Right lobe of liver (tissue), 4 donors: ENCODE data around the gene TUBA8.
"Not testable (repeated sequence)": the region's sequence is repeated elsewhere in the genome, so short reads cannot be mapped to it uniquely, and the experiment has no call there.

ENCODE experiments used
- CTCF ChIP-seq, 4 donors: fragments of 200-600 bp in 3 of 4; fragments of 450-650 bp in 1 of 4; IDR thresholded peaks; one replicate each; pipeline versions ENCODE4 v1.5.1 to v1.8.0; 2016 to 2022; ENCODE audit warnings: antibody characterized with exemption in 4 of 4, mild to moderate bottlenecking in 2 of 4
- POLR2A ChIP-seq: fragments of 450-650 bp; IDR thresholded peaks from one replicate; pipeline ENCODE4 v1.6.1; 2017; ENCODE audit warnings: antibody characterized with exemption, mild to moderate bottlenecking
- donor health status: DM: no; HTN: no; CAD: no.
- donor health status: DM: no; HTN: no; CAD: no.
- donor health status: DM: no; HTN: yes; CAD: no.

GRCh38 chr22:18071307-18071967 is 39.2 kb upstream of the TUBA8 start:
- TF ChIP-seq CTCF (IDR thresholded peaks at IDR 0.05); POLR2A: not testable (repeated sequence)
